BJ (cell line): ENCODE measurements around the gene PRRC1. TPM values are rescaled to one million over a fixed set of nuclear protein-coding genes. Genes with fewer than 3 reads are reported as not detected.
A peak's percentile ranks its signal among the peaks of the same experiment; 100 is the strongest.
"Not testable (repeated sequence)": the region's sequence is repeated elsewhere in the genome, so short reads cannot be mapped to it uniquely, and the experiment has no call there.

Source experiments
- CTCF ChIA-PET: fragments of 350-600 bp; formaldehyde crosslinking; extraction: SDS; loops from one replicate; lab custom pipeline; 2021; ENCODE audit warnings: antibody characterized with exemption, inconsistent platforms; lab: Yijun Ruan, JAX
- POLR2A ChIA-PET: fragments of 300-600 bp; sonication (Branson Sonifier 250); formaldehyde crosslinking; extraction: SDS; loops from one replicate; lab custom pipeline; 2021; ENCODE audit warnings: antibody characterized with exemption; lab: Charles Lee
- DNase-seq: peaks from one replicate; pipeline ENCODE4 v3.0.0-alpha.2; 2011; ENCODE audit warnings: low read depth
- H3K27me3 ChIP-seq: 2 replicates; pipeline ENCODE4 v1.6.0; 2011; ENCODE audit warnings: low read length; ENCODE audit not compliant: control insufficient read depth, insufficient read depth
- H3K36me3 ChIP-seq: 2 replicates; pipeline ENCODE4 v1.5.1; 2011; ENCODE audit warnings: low read length; ENCODE audit not compliant: control insufficient read depth, insufficient read depth
- H3K4me3 ChIP-seq: 2 replicates; pipeline ENCODE4 v1.5.1; 2011; ENCODE audit warnings: low read depth, mild to moderate bottlenecking, control low read depth, low read length
- polyA plus RNA-seq: library from polyadenylated mRNA; depleted of rRNA; stranded (reverse); fragments of >200 nt; gene quantifications from 2 replicates; pipeline ENCODE4 v1.2.3, GENCODE V29; 2011
- TF ChIP-seq, protein P1 (sequence below): IDR thresholded peaks from 2 replicates; pipeline ENCODE4 v1.5.1; 2011; ENCODE audit warnings: low read depth, mild to moderate bottlenecking, control low read depth, inconsistent platforms, low read length, moderate library complexity; ENCODE audit not compliant: insufficient read depth

Gene PRRC1
- polyA plus RNA-seq, 1 experiment = 71.3 TPM

DNA sequence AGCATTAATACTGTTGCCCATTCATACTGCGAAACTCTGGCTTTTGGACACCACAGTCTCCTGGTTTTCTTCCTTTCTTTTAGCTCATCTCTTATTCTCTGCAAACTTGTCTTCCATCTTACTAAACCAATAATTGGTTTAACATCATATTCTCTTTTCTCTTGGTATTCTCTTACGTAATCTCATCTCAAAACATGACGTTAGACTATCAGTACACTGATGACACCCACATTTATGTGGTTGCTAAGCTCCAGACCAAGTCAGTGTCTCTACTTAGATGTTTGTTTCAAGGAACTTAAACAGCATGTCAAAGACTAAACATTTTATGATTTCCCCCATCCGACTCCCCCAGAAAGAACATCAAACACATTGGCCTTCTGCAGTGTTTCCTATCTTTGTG lies 2.1 kb downstream of the PRRC1 start:
- DNase-seq = no peak
- H3K4me3 ChIP-seq = no peak overlapping the region; the same call in 1 of the 2 replicates
- POLR2A ChIA-PET = no interaction called here
- H3K27me3 ChIP-seq = no peaks in the 10 kb centered on the region
- peaks cover 2% of the 10 kb centered on the region for H3K36me3 ChIP-seq
- TF ChIP-seq, protein P1, sequence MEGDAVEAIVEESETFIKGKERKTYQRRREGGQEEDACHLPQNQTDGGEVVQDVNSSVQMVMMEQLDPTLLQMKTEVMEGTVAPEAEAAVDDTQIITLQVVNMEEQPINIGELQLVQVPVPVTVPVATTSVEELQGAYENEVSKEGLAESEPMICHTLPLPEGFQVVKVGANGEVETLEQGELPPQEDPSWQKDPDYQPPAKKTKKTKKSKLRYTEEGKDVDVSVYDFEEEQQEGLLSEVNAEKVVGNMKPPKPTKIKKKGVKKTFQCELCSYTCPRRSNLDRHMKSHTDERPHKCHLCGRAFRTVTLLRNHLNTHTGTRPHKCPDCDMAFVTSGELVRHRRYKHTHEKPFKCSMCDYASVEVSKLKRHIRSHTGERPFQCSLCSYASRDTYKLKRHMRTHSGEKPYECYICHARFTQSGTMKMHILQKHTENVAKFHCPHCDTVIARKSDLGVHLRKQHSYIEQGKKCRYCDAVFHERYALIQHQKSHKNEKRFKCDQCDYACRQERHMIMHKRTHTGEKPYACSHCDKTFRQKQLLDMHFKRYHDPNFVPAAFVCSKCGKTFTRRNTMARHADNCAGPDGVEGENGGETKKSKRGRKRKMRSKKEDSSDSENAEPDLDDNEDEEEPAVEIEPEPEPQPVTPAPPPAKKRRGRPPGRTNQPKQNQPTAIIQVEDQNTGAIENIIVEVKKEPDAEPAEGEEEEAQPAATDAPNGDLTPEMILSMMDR = no peak
- CTCF ChIA-PET = no interaction called here

DNA sequence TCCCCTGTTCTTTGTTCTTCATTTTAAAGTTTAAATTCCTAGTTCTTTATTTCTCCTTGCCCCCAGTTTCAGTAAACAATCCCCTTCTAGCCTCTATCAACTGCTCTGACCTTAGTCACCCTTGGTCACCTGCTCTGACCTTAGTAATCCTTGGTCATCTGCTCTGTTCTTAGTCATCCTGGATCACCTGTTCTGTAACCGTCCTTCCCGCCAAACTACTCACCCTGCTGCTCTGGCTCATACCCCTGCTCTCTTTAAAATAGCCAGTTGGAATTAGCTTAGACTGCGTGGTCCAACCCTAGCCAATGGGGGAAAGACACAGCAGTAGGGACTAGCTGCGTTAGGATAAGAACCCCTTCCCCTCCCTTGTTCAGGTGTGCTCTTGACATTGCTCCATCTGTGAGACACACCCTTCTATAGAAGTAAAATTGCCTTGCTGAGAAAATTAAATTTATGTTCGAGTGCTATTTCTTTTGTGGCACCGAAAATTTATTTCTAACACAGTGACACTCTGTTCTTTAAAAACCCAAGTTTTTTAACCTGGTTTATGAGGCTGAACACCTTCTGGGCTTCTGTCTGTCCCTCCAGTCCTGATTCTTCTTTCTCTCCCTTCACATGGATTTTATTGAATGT lies 3.8 kb downstream of the PRRC1 start:
- Histone ChIP-seq H3K4me3 (no peak overlapping the region), H3K27me3 (no peaks in the 10 kb centered on the region), H3K36me3 (peaks cover 2% of the 10 kb centered on the region)
- TF ChIP-seq, protein P1 = no peak
- ChIA-PET POLR2A (no interaction called here), CTCF (interaction anchor here (0.9 to 1.9 kb wide), 2 partner anchors 11 to 15 kb away, joined by 3 to 9 read pairs; no protein-coding TSS in a partner anchor)
- no peak for DNase-seq

DNA sequence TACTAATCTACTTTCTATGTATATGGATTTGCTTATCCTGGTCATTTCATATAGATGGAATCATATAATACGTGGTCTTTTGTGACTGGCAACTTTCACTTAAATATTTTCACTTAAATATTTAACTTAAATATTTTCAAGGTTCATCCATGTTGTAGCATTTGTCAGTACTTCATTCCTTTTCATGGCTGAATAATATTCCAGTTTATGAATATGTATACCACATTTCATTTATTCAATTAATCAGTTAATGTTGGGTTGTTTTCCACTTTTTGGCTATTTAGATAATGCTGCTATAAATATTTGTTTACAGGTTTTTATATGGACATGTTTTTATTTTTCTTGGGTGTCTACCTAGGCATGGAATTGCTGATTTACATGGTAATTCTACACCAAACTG lies 7.7 kb downstream of the PRRC1 start:
- ChIA-PET POLR2A (no interaction called here), CTCF (no interaction called here)
- no peak for DNase-seq
- Histone ChIP-seq H3K36me3 (peaks cover 2% of the 10 kb centered on the region), H3K4me3 (no peak overlapping the region), H3K27me3 (no peaks in the 10 kb centered on the region)
- TF ChIP-seq, protein P1 = no peak

DNA sequence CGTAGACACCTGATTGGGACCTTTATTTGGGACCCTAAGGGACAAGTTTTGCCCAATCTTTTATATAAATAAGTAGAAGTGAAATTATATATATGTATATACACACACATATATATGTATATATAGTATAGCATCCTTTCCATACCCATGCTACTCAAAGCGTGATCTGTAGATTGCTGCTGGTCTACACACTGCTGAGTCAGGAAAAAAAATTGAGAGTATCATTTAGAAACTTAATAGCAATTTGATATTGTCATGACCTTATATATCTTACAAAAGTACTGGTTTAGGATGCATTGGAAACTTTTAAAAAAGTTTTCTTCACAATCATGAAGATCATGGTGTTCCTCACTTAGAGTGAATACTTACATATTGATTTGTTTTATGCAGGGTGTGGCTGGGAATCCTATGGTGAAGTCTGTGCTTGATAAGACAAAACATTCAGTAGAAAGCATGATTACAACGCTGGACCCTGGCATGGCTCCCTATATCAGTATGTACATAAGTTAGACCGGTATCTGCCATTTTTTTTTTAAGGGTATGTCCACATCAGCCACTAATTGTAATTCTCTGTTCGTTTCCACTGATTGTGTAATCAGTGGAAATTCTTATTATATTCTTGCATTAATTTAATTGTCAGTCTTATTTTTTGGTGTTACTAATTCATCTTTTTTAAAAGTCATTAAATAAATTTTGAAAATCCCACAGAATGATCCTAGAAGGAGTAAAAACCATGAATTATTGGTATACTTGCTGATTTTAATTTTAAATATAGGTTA lies 12.7 kb downstream of the PRRC1 start:
- Histone ChIP-seq H3K4me3 (no peak overlapping the region), H3K36me3 (peaks cover 3% of the 10 kb centered on the region; the same call in 1 of the 2 replicates), H3K27me3 (no peaks in the 10 kb centered on the region)
- DNase-seq = no peak
- ChIA-PET POLR2A (no interaction called here), CTCF (no interaction called here)
- TF ChIP-seq, protein P1 = no peak

DNA sequence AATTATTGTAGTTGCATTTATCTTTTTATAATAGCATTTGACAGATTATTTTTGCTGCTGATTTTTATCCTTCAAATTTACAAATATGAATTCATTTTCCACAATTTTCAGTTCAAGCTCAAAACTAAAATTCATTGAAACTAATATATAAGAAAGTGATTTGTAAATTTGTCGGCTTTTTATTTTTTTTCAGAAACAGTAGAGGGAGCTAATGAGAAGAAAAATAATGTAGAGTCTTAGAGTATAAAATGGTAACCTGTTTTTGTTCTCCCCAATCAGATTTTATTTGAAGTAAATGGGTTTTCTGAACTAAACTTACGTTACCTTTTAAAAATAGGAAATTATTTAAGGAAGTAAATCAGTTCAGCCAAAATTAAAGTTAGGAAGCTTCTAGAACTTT lies 19.2 kb downstream of the PRRC1 start:
- CTCF ChIA-PET = interaction anchor here (1.3 to 1.8 kb wide), 2 partner anchors 16 to 665 kb away, joined by 4 to 9 read pairs; no protein-coding TSS in a partner anchor
- POLR2A ChIA-PET = no interaction called here
- peaks cover 3% of the 10 kb centered on the region; the same call in 1 of the 2 replicates for H3K36me3 ChIP-seq
- no peak for DNase-seq
- no peaks in the 10 kb centered on the region for H3K27me3 ChIP-seq
- no peak overlapping the region for H3K4me3 ChIP-seq
- TF ChIP-seq, protein P1 = peak; percentile 27

DNA sequence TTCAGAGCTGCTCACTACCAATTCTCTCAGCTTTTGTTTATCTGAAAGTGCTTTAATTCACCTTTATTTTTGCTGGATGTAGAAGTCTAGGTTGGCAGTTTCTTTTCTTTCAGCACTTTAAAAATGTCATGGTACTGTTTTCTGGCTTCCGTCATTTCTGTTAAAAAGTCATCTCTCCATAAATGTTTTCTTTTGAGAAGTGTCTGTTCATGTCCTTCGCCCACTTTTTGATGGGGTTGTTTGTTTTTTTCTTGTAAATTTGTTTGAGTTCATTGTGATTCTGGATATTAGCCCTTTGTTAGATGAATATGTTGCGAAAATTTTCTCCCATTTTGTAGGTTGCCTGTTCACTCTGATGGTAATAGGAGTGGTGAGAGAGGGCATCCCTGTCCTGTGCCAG lies 23.1 kb downstream of the PRRC1 start:
- H3K36me3 ChIP-seq, H3K4me3 ChIP-seq, DNase-seq, H3K27me3 ChIP-seq, POLR2A ChIA-PET: not testable (repeated sequence)
- CTCF ChIA-PET = interaction anchor here (1.1 kb wide), 1 partner anchor 9 kb away, joined by 4 read pairs; no protein-coding TSS in a partner anchor

DNA sequence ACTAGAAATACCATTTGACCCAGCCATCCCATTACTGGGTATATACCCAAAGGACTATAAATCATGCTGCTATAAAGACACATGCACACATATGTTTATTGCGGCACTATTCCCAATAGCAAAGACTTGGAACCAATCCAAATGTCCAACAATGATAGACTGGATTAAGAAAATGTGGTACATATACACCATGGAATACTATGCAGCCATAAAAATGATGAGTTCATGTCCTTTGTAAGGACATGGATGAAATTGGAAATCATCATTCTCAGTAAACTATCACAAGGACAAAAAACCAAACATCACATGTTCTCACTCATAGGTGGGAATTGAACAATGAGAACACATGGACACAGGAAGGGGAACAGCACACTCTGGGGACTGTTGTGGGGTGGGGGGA lies 27.8 kb downstream of the PRRC1 start:
- DNase-seq, H3K36me3 ChIP-seq, H3K27me3 ChIP-seq, POLR2A ChIA-PET, CTCF ChIA-PET, H3K4me3 ChIP-seq: not testable (repeated sequence)
